Activated naive CD4-positive, alpha-beta T cell treated with anti-CD3 and anti-CD28 coated beads, Interleukin-2, amount 50 U/mL, for 16 hours (primary cell): Measurements from ENCODE around the gene CDH4.

ENCODE experiments used
- DNase-seq: peaks from one replicate; pipeline ENCODE4 v3.0.0-alpha.2; 2020

Gene CDH4

GRCh38 chr20:61619751-61620150 lies 367.7 kb downstream of the CDH4 start:
- DNase-seq: no peak

- no peak for DNase-seq
Observed at GRCh38 chr20:61620174-61620573, 368.1 kb downstream of the CDH4 start.

GRCh38 chr20:61621035-61621730 lies 369.1 kb downstream of the CDH4 start:
- DNase-seq: no peak

- no peak for DNase-seq
Observed at GRCh38 chr20:61621852-61622251, 369.8 kb downstream of the CDH4 start.

- DNase-seq: no peak
Observed at GRCh38 chr20:61623451-61623850, 371.4 kb downstream of the CDH4 start.

DNA sequence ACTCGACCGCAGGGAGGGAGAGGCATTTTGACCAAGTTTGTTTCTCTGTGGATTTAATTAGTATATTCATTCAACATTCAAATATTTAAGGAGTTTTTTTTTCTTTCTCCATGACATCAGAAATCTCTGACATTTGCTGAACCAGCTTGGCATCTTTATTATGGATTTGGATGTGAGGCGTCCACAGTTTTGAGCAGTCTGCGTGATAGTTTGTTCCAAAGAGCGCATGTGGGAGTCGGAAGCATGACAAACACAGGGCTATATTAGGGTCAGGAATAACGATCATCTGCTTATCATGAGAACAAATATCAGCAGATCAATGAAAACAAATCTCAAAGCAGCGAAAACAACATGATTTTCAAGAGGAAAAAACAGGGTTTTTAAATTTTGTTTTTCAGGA lies 373.2 kb downstream of the CDH4 start:
- DNase-seq: no peak

- no peak for DNase-seq
Observed at GRCh38 chr20:61626412-61626811, 374.4 kb downstream of the CDH4 start.

DNA sequence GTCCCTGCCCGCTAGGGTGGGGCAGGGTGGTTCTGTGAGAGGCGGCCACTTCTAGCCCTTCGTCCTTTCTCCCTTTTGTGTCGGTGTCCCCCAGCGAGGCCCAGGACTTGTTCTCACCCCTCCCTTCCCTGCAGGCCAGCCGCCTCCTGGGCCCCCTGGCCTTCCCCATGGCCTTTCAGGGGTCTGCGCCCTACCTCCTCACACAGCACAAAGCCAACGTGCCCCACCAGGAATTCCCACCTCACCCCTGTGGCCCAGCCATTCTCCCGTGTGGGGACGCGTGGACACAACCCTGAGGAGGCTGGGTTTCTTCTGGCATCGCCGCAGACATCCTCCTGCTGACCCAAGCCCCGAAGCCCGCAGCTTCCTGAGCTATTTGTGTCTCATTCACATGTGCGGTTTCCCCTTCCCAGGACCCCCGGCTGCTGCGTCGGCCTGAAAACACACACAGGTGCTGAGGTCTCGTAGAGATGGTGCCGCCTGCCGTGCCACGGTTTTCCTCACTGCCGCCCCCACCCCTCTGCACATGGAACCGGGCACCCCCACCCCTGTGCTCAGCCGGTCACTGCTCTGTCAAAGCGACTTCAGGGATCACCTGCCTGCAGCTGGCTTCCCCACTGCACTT lies 375.8 kb downstream of the CDH4 start:
- no peak for DNase-seq

GRCh38 chr20:61628480-61628879 lies 376.4 kb downstream of the CDH4 start:
- no peak for DNase-seq

DNA sequence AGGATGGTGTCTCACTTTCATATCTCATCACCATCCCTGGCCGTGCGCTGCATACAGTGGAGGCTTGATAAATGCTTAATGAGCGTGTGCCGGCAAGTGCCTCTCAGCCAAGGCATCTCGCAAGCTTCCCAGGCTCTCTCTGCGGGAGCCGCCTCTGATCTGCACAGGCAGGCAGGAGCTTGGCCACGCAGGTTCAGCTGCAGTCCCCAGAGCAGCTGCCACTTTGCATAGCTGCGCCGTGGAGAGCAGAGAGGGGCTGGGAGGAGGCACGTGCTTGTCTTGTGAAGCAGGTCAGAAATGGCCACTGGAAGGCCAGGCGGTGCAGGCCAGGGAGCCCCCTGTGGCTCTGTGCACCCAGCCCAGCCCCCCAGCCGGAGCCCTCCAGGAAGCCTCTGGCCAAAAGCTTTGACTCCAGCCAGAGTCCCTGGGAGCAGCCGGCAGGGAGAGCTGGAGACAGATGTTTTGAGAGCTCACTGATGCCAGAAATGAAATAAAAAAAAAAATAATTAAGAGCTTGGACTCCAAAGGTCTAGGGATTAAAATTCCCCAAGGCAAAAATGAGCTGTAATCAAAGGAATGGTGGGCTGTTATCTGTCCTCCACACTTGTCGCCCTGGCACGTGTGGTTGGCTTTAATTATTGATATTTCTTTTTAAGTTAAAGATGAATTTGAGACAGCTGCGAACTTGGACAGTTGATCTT lies 377.0 kb downstream of the CDH4 start:
- no peak for DNase-seq

DNA sequence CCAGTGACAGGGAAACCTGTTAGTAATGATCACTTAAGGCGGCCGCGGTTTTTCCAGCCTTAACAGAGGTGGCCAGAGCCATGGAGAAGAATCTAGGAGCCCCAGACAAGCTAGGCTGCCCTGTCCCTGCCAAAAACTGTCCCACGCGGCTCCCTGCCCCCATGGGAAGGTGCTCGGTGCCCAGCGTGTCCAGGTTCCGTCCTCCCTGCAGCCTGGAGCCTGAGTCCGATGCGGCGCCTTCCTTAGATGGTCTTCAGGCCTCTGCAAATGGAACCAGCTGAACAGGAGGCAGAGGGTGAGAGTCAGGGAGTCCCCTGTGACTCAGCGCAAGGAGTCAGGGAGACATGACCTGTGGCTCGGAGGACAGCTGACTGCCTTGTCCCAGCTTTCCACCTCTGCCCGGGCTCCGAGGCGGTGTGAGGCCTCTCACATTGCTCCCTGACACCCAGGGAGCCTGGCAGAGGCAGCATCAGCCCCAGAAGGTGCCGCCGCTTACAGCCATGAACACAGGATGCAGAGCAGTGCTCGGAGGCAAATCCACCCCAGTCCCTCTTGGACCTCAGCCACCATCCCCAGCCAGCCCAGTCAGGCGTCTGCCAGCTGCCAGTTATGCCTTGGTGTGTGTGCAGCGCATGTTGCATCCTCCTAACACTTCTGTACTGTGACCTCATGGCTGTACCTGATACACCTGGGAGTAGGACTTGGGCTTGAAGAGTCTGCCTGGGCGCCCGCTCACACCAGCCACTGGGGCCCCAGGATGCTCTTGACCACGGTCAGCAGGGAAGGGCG lies 377.7 kb downstream of the CDH4 start:
- DNase-seq: no peak

DNA sequence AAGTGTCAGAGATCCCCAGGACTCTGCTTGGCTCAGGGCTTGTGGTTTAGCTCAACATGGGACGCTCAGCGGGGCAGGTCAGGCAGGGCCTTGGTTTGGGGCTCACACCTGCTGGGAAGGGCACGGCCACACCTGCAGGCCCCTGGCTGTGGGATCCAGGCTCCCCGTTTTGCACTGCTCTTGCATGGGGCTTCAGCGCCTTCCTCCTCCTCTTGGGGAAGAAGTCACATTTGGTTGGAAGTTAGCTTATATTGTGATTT lies 378.3 kb downstream of the CDH4 start:
- DNase-seq: no peak

DNA sequence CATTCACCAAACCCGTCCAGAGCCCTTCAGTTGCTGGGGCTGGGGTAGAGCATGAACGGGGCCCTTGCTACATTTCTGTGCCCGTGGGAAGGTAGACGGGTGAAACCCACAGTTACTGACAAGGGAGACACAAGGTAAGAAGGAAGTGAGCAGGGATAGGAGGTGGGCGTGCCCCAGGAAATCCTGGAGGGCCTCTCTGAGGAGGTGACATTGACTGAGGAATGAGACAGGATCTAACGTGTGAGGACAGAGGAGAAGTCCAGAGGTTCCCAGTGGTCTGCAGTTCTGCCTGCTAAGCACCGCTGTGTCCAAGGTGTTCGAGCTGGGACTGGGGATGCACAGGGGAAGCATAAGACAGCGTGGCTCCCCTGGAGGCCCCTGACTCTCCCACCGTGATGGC lies 378.8 kb downstream of the CDH4 start:
- DNase-seq: no peak

GRCh38 chr20:61631751-61632150 lies 379.7 kb downstream of the CDH4 start:
- DNase-seq: no peak

GRCh38 chr20:61633004-61633403 lies 380.9 kb downstream of the CDH4 start:
- no peak for DNase-seq

GRCh38 chr20:61634376-61635145 lies 382.5 kb downstream of the CDH4 start:
- no peak for DNase-seq

DNA sequence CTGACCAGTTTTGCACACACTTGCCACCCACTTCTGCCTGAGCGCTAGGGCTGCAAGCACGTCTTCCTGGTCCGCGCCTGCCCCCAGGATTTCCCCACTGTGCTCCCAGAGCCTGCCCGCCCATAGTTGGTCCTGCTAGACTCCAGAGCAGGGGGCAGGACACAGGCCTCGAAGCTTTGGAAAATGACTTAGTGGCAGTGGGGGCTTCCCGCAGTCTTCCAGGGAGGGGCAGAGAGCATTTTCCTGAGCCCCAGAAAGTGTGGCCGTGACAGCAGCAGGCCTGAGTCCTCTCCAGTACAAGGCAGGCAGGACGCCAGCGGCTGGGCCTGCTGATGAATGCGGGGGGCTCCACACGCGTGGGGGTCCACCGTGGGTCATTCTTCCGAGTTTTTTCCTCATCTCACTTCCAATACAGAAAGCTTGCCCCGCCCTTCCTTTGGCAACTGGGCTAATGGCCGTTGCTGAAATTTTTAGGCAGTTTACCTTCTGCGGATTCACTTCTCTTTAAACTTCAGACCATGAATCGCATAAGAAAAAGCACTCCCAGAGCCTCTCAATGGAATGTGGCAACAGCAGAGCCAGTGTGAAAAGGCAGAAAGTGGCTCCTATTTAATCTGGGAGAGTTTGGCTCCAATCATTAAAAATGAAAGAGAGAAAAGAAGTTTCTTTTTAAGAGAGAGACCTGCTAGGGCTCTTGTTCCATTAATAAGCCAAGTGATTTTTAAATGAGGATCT lies 383.8 kb downstream of the CDH4 start:
- DNase-seq: no peak

- no peak for DNase-seq
Observed at GRCh38 chr20:61636531-61637116, 384.6 kb downstream of the CDH4 start.

- DNase-seq: no peak
Observed at GRCh38 chr20:61638802-61639585, 386.9 kb downstream of the CDH4 start.

DNA sequence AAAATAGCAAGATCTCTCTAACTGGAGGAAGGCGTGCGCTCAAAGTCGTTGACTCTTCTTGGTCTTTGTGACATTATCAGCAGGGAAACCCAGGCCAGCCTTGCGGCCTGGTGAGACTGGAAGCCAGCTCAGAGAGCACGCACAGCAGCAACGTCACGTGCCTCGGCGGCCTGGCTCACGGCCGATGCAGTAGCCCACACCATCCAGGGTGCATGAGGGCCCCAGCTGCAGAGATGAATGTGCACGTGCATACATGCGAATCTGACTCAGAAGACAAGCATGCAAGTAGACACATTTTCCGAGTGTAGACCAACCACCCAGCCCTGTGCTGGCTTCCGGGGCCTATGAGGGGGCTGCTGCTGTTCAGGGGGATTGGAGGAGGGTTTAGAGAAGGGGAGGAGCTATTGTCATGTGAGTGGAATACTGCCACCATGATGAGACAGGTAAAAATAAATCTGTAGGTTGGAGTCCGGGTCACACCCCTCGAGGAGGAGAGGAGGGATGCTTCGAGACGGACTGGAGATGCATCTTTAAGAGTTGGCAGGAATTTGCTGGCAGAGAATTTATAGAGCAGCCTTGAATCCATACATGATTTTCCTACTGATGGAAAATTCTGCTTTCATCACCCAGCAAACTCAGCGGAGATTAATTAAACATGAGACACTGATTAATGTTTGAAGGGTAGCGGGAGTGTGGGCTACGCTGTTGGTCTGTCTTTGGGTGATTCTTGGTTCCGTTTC lies 388.2 kb downstream of the CDH4 start:
- DNase-seq: no peak
